Natural killer cell treated with Interleukin-12 subunit alpha and Interleukin-12 subunit beta and Interleukin-15 and Interleukin-18, amount 100 ng/mL, for 72 hours (primary cell): ENCODE measurements around the gene XRCC5. TPM values are rescaled to one million over a fixed set of nuclear protein-coding genes. Genes with fewer than 3 reads are reported as not detected.
A peak's percentile ranks its signal among the peaks of the same experiment; 100 is the strongest.
"Not testable (repeated sequence)": the region's sequence is repeated elsewhere in the genome, so short reads cannot be mapped to it uniquely, and the experiment has no call there.

ENCODE experiments used
- ATAC-seq, 2 donors: fragments of 150-1000 bp; cut with Tn5 transposase in 1 of 2; sonication (Bioruptor Pico), chemical (Tn5 transposase) in 1 of 2; 2 replicates each; pipeline ENCODE4 v1.10.0; 2021
- DNase-seq: peaks from one replicate; pipeline ENCODE4 v3.0.0; 2022; ENCODE audit warnings: low spot score
- H3K27ac Mint-ChIP-seq, 2 donors: 1 replicate in 1 of 2; 2 replicates in 1 of 2; pipeline ENCODE4 v1.8.0; 2022; ENCODE audit warnings: mixed read lengths in 2 of 2, mild to moderate bottlenecking in 1 of 2, moderate library complexity in 1 of 2
- H3K27me3 Mint-ChIP-seq, 2 donors: 1 replicate in 1 of 2; 2 replicates in 1 of 2; pipeline ENCODE4 v1.8.0; 2022; ENCODE audit warnings: mixed read lengths in 2 of 2
- H3K36me3 Mint-ChIP-seq: one replicate; pipeline ENCODE4 v1.8.0; 2022; ENCODE audit warnings: mixed read lengths
- H3K4me1 Mint-ChIP-seq, 2 donors: 1 replicate in 1 of 2; 2 replicates in 1 of 2; pipeline ENCODE4 v1.8.0; 2022; ENCODE audit warnings: low read depth in 2 of 2, mixed read lengths in 2 of 2, mild to moderate bottlenecking in 1 of 2
- H3K4me3 Mint-ChIP-seq: one replicate; pipeline ENCODE4 v1.8.0; 2022; ENCODE audit warnings: mixed read lengths
- H3K9me3 Mint-ChIP-seq: 2 replicates; pipeline ENCODE4 v1.8.0; 2022; ENCODE audit warnings: mixed read lengths
- total RNA-seq, 2 donors: library from RNA; stranded (reverse); gene quantifications; one replicate each; pipeline ENCODE4 v1.2.3, GENCODE V29; 2022

The XRCC5 gene
- total RNA-seq, 2 donors from 2014 or later, result 454 to 500 TPM

- H3K4me1 Mint-ChIP-seq, result peaks cover 53 to 60% of the 10 kb centered on the region in 2 donors
- DNase-seq (no peak), ATAC-seq (no peak)
- peaks cover 47% of the 10 kb centered on the region for H3K36me3 Mint-ChIP-seq
- H3K9me3 Mint-ChIP-seq, result no peaks in the 10 kb centered on the region
- no peak overlapping the region for H3K27ac Mint-ChIP-seq
- no peaks in the 10 kb centered on the region for H3K27me3 Mint-ChIP-seq
- no peak overlapping the region for H3K4me3 Mint-ChIP-seq
Observed at GRCh38 chr2:216192181-216192580, 83.0 kb downstream of the XRCC5 start.

- ATAC-seq, result no peak
- no peaks in the 10 kb centered on the region for H3K27me3 Mint-ChIP-seq
Observed at GRCh38 chr2:216192931-216193330, 83.8 kb downstream of the XRCC5 start.

GRCh38 chr2:216194013-216194412 is 84.9 kb downstream of the XRCC5 start:
- Mint-ChIP-seq H3K27me3 (no peaks in the 10 kb centered on the region), H3K4me1 (peaks cover 35 to 47% of the 10 kb centered on the region in 2 donors), H3K27ac (peak overlapping the region; percentile 72 to 96), H3K9me3 (no peaks in the 10 kb centered on the region), H3K36me3 (peaks cover 56% of the 10 kb centered on the region), H3K4me3 (peak overlapping the region; percentile 59)
- DNase-seq, result no peak
- ATAC-seq, result peak in 1 of 2 donors; percentile 39

More at GRCh38 chr2:216192931-216193330, 83.8 kb downstream of the XRCC5 start:
- H3K36me3 Mint-ChIP-seq, result peaks cover 49% of the 10 kb centered on the region
- no peak for DNase-seq
- H3K27ac Mint-ChIP-seq, result peak overlapping the region in 1 of 2 donors; percentile 96
- H3K4me3 Mint-ChIP-seq, result no peak overlapping the region
- H3K9me3 Mint-ChIP-seq, result no peaks in the 10 kb centered on the region
- peaks cover 46 to 57% of the 10 kb centered on the region in 2 donors for H3K4me1 Mint-ChIP-seq

GRCh38 chr2:216194561-216194960 is 85.4 kb downstream of the XRCC5 start:
- Mint-ChIP-seq H3K27ac (peak overlapping the region; percentile 72 to 96), H3K9me3 (no peaks in the 10 kb centered on the region), H3K27me3 (no peaks in the 10 kb centered on the region), H3K4me3 (no peak overlapping the region), H3K4me1 (peaks cover 29 to 50% of the 10 kb centered on the region in 2 donors), H3K36me3 (peaks cover 62% of the 10 kb centered on the region)
- ATAC-seq (no peak), DNase-seq (no peak)

GRCh38 chr2:216195565-216196029 is 86.4 kb downstream of the XRCC5 start:
- Mint-ChIP-seq H3K27ac (peak overlapping the region; percentile 72 to 96), H3K4me3 (peak overlapping the region; percentile 74), H3K4me1 (peaks cover 35 to 50% of the 10 kb centered on the region in 2 donors), H3K27me3 (no peaks in the 10 kb centered on the region), H3K36me3 (peaks cover 64% of the 10 kb centered on the region), H3K9me3 (no peaks in the 10 kb centered on the region)
- ATAC-seq, result peak; percentile 83 to 86
- DNase-seq, result no peak

GRCh38 chr2:216201692-216202306 is 92.7 kb downstream of the XRCC5 start:
- DNase-seq (no peak), ATAC-seq (no peak)
- Mint-ChIP-seq H3K4me3 (no peak overlapping the region), H3K27ac (peak overlapping the region; percentile 9 to 52), H3K9me3 (no peaks in the 10 kb centered on the region), H3K36me3 (peaks cover 84% of the 10 kb centered on the region), H3K4me1 (peaks cover 25 to 28% of the 10 kb centered on the region in 2 donors), H3K27me3 (no peaks in the 10 kb centered on the region)

GRCh38 chr2:216202626-216203250 is 93.6 kb downstream of the XRCC5 start:
- Mint-ChIP-seq H3K4me3 (no peak overlapping the region), H3K9me3 (no peaks in the 10 kb centered on the region), H3K4me1 (peaks cover 19 to 23% of the 10 kb centered on the region in 2 donors), H3K27ac (peak overlapping the region; percentile 9 to 52), H3K27me3 (no peaks in the 10 kb centered on the region), H3K36me3 (peaks cover 76% of the 10 kb centered on the region)
- DNase-seq (no peak), ATAC-seq (no peak)

- ATAC-seq (no peak), DNase-seq (no peak)
- no peaks in the 10 kb centered on the region for H3K9me3 Mint-ChIP-seq
- H3K27ac Mint-ChIP-seq, result peak overlapping the region; percentile 55 to 65
- H3K4me1 Mint-ChIP-seq, result peaks cover 22% of the 10 kb centered on the region in 2 donors
- peaks cover 61% of the 10 kb centered on the region for H3K36me3 Mint-ChIP-seq
- H3K4me3 Mint-ChIP-seq, result no peak overlapping the region
- H3K27me3 Mint-ChIP-seq, result no peaks in the 10 kb centered on the region
Observed at GRCh38 chr2:216205486-216205885, 96.3 kb downstream of the XRCC5 start.

- Mint-ChIP-seq H3K27ac (peak overlapping the region; percentile 55 to 65), H3K36me3 (peaks cover 56% of the 10 kb centered on the region), H3K27me3 (no peaks in the 10 kb centered on the region), H3K9me3 (no peaks in the 10 kb centered on the region), H3K4me1 (peaks cover 22 to 24% of the 10 kb centered on the region in 2 donors), H3K4me3 (no peak overlapping the region)
- ATAC-seq, result no peak
- no peak for DNase-seq
Observed at GRCh38 chr2:216206041-216206703, 97.0 kb downstream of the XRCC5 start.

- ATAC-seq (no peak), DNase-seq (no peak)
- no peaks in the 10 kb centered on the region for H3K9me3 Mint-ChIP-seq
- no peak overlapping the region for H3K4me3 Mint-ChIP-seq
- H3K27ac Mint-ChIP-seq, result peak overlapping the region; percentile 55 to 65
- no peaks in the 10 kb centered on the region for H3K27me3 Mint-ChIP-seq
- H3K4me1 Mint-ChIP-seq, result peaks cover 22 to 25% of the 10 kb centered on the region in 2 donors
- H3K36me3 Mint-ChIP-seq, result peaks cover 49% of the 10 kb centered on the region
Observed at GRCh38 chr2:216206821-216207220, 97.7 kb downstream of the XRCC5 start.

- not testable (repeated sequence) for H3K27ac Mint-ChIP-seq, DNase-seq
Observed at GRCh38 chr2:216208661-216209060, 99.5 kb downstream of the XRCC5 start.

GRCh38 chr2:216210701-216211540 is 101.8 kb downstream of the XRCC5 start:
- ATAC-seq, result no peak
- peak overlapping the region; percentile 64 to 73 for H3K27ac Mint-ChIP-seq

More at GRCh38 chr2:216208661-216209060, 99.5 kb downstream of the XRCC5 start:
- H3K4me3 Mint-ChIP-seq, H3K9me3 Mint-ChIP-seq, H3K27me3 Mint-ChIP-seq, ATAC-seq: not testable (repeated sequence)
- Mint-ChIP-seq H3K4me1 (peaks cover 20 to 22% of the 10 kb centered on the region in 2 donors), H3K36me3 (peaks cover 35% of the 10 kb centered on the region)

GRCh38 chr2:216211614-216212145 is 102.5 kb downstream of the XRCC5 start:
- H3K4me1 Mint-ChIP-seq, result peaks cover 8 to 11% of the 10 kb centered on the region in 2 donors
- H3K9me3 Mint-ChIP-seq, result no peaks in the 10 kb centered on the region
- H3K27ac Mint-ChIP-seq, result peak overlapping the region; percentile 64 to 73
- H3K4me3 Mint-ChIP-seq, result no peak overlapping the region
- peaks cover 10% of the 10 kb centered on the region for H3K36me3 Mint-ChIP-seq
- ATAC-seq (no peak), DNase-seq (no peak)
- H3K27me3 Mint-ChIP-seq, result no peaks in the 10 kb centered on the region

More at GRCh38 chr2:216210701-216211540, 101.8 kb downstream of the XRCC5 start:
- H3K4me1 Mint-ChIP-seq, result peaks cover 15 to 16% of the 10 kb centered on the region in 2 donors
- H3K4me3 Mint-ChIP-seq, result no peak overlapping the region
- no peak for DNase-seq
- H3K27me3 Mint-ChIP-seq, result no peaks in the 10 kb centered on the region
- no peaks in the 10 kb centered on the region for H3K9me3 Mint-ChIP-seq
- peaks cover 18% of the 10 kb centered on the region for H3K36me3 Mint-ChIP-seq
